ENCODE data around the gene CASP2.

The CASP2 gene

DNA sequence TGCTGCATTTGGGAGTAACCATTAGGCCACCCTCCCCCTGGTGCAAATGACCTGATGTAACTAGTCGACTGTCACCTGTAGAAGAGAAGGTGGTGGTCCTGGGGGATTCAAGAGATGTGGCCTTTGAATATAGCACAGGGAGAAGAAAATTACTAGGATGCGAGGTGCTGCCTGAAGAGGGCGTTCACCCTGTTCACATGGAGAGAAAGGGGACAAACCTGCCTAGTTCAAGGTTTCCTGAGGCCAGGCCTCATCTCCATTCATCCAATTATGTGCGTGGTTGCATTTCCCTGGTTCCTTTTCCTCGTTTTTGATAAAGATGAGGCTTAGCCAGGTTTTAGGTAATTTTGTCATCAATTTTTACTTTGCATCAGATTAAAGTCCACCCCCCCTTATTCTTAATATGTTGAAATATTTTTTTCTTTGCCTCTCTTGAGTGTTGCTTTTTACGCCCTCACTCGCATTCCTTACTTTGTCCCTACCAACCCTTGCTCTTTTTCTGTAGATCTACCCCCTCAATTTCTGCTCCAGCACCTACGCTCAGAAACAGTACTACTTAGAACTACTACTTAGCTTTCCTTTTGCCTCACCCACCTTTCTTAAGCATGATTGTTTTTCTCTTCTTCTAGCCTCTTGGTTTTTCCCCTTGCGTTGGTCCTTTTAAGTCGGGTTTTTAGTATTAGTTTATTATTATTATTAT, 41.5 kb downstream of the CASP2 start:
- TF ChIP-seq, protein P1, sequence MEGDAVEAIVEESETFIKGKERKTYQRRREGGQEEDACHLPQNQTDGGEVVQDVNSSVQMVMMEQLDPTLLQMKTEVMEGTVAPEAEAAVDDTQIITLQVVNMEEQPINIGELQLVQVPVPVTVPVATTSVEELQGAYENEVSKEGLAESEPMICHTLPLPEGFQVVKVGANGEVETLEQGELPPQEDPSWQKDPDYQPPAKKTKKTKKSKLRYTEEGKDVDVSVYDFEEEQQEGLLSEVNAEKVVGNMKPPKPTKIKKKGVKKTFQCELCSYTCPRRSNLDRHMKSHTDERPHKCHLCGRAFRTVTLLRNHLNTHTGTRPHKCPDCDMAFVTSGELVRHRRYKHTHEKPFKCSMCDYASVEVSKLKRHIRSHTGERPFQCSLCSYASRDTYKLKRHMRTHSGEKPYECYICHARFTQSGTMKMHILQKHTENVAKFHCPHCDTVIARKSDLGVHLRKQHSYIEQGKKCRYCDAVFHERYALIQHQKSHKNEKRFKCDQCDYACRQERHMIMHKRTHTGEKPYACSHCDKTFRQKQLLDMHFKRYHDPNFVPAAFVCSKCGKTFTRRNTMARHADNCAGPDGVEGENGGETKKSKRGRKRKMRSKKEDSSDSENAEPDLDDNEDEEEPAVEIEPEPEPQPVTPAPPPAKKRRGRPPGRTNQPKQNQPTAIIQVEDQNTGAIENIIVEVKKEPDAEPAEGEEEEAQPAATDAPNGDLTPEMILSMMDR (IDR thresholded peaks at IDR 0.05) = no peak
- Histone ChIP-seq H3K79me2 (no peaks in the 10 kb centered on the region), H3K27me3 (ENCODE audit: control insufficient read depth, insufficient read depth, low read length) (no peaks in the 10 kb centered on the region), H3K27ac (no peak overlapping the region), H2AFZ (no peak overlapping the region), H3K4me3 (ENCODE audit: low read depth, low read length) (no peak overlapping the region), H3K9me3 (ENCODE audit: control insufficient read depth, low read length) (no peaks in the 10 kb centered on the region), H3K4me2 (ENCODE audit: low read length) (no peak overlapping the region), H3K4me1 (no peaks in the 10 kb centered on the region), H3K9ac (no peak overlapping the region), H3K36me3 (ENCODE audit: control insufficient read depth, insufficient read depth, low read length) (no peaks in the 10 kb centered on the region)

DNA sequence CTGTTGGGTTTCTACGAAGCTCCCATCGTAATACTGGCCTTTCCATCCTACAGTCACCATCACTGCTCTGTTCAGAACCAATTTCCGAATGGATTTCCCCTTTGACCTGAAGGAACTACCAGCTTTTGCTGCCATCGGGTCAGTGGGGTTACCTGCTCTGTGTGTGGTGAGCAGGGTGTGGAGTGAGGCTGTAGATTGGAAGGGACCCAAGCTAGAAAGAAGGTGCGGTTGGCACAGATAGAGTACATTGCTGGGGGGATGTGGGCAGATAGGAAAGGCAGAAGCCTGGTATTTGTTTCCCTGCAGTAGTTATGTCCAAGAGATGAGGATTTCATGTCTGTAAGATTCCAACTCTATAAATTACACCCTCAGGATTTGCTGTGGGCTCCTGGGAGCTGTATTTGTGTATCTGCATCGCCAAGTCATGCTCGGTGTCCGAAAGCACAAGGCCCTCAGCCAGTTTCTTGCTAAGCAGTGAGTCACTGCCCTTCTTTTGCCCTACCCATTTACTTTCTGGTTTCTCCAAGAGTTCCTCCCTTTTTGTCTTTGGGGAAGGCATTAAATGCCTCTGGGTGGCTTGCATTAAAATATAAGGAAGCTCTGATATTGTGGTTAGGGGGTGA, 43.1 kb downstream of the CASP2 start:
- Histone ChIP-seq H3K27ac (no peak overlapping the region), H3K27me3 (ENCODE audit: control insufficient read depth, insufficient read depth, low read length) (no peaks in the 10 kb centered on the region), H3K36me3 (ENCODE audit: control insufficient read depth, insufficient read depth, low read length) (no peaks in the 10 kb centered on the region), H2AFZ (no peak overlapping the region), H3K4me3 (ENCODE audit: low read depth, low read length) (no peak overlapping the region), H3K9me3 (ENCODE audit: control insufficient read depth, low read length) (no peaks in the 10 kb centered on the region), H3K79me2 (no peaks in the 10 kb centered on the region), H3K4me2 (ENCODE audit: low read length) (no peak overlapping the region), H3K4me1 (no peaks in the 10 kb centered on the region), H3K9ac (no peak overlapping the region)
- TF ChIP-seq, protein P1 (IDR thresholded peaks at IDR 0.05) = no peak

DNA sequence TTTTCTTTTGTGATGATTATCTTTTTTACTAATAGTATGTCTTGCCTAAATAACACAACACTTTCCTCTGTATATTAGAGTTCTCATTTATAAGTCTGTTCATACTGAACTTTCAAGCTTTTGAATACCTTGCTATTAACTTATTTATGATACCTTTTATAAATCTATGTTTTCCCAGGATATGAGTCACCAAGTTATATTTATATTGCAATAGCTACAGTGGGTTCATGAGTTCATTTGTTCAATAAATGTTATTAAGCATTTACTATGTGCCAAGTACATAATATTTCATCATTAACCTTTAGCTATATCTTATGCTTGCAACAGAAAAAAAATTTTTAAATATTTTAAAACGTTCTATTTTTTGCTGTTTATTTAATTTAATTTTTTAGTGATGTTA, 46.1 kb downstream of the CASP2 start:
- TF ChIP-seq, protein P1 (IDR thresholded peaks at IDR 0.05) = no peak
- Histone ChIP-seq H3K36me3 (ENCODE audit: control insufficient read depth, insufficient read depth, low read length) (no peaks in the 10 kb centered on the region), H3K79me2 (no peaks in the 10 kb centered on the region), H3K4me3 (ENCODE audit: low read depth, low read length) (no peak overlapping the region), H2AFZ (no peak overlapping the region), H3K4me1 (no peaks in the 10 kb centered on the region), H3K9ac (no peak overlapping the region), H3K9me3 (ENCODE audit: control insufficient read depth, low read length) (no peaks in the 10 kb centered on the region), H3K27me3 (ENCODE audit: control insufficient read depth, insufficient read depth, low read length) (no peaks in the 10 kb centered on the region), H3K27ac (no peak overlapping the region), H3K4me2 (ENCODE audit: low read length) (no peak overlapping the region)

DNA sequence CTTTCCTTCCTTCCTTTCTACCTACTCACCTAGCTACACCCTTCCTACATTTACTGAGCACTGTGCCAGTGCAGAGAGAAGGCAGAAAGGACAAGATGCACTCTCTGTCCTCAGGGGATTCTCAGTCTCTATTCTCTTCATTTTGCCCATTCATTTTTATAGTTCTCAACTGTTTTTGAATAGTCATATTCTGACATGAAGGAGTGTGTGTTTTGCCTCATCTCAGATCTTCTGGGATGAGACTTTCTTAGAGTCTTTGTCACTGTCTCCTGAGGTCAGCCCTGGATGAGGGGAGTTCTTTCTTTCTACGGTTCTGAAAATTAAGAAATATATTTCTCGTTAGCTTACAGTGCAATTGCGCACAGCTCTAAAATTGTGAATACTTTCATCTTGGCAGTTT, 49.1 kb downstream of the CASP2 start:
- H3K27me3 ChIP-seq (ENCODE audit: control insufficient read depth, insufficient read depth, low read length) = no peaks in the 10 kb centered on the region
- no peak overlapping the region for H3K9ac ChIP-seq
- H2AFZ ChIP-seq = no peak overlapping the region
- no peaks in the 10 kb centered on the region for H3K36me3 ChIP-seq (ENCODE audit: control insufficient read depth, insufficient read depth, low read length)
- no peak overlapping the region for H3K4me3 ChIP-seq (ENCODE audit: low read depth, low read length)
- H3K79me2 ChIP-seq = no peaks in the 10 kb centered on the region
- no peaks in the 10 kb centered on the region for H3K4me1 ChIP-seq
- no peak overlapping the region for H3K4me2 ChIP-seq (ENCODE audit: low read length)
- no peaks in the 10 kb centered on the region for H3K9me3 ChIP-seq (ENCODE audit: control insufficient read depth, low read length)
- no peak overlapping the region for H3K27ac ChIP-seq
- TF ChIP-seq, protein P1 (IDR thresholded peaks at IDR 0.05) = no peak

DNA sequence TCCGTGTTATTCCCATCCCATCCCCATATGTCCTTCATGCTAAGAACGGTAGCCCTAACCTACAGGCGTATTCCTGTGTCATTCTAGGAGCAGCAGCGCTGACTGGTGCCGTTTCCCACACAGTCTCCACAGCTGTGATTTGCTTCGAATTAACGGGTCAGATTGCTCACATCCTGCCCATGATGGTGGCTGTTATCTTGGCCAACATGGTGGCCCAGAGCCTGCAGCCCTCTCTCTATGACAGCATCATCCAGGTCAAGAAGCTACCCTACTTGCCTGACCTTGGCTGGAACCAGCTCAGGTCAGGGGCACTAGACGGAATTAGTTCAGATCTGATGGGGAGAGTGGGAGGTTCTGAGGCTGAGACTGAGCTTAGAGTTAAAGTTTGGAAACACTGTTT, 53.7 kb downstream of the CASP2 start:
- no peaks in the 10 kb centered on the region for H3K27me3 ChIP-seq (ENCODE audit: control insufficient read depth, insufficient read depth, low read length)
- TF ChIP-seq, protein P1 (IDR thresholded peaks at IDR 0.05) = no peak

More for the DNA sequence above, 53.7 kb downstream of the CASP2 start:
- Histone ChIP-seq H3K27ac (no peak overlapping the region), H3K79me2 (no peaks in the 10 kb centered on the region), H3K4me1 (peaks cover 4% of the 10 kb centered on the region), H3K9ac (no peak overlapping the region), H3K9me3 (ENCODE audit: control insufficient read depth, low read length) (no peaks in the 10 kb centered on the region), H2AFZ (no peak overlapping the region), H3K4me3 (ENCODE audit: low read depth, low read length) (no peak overlapping the region), H3K4me2 (ENCODE audit: low read length) (no peak overlapping the region), H3K36me3 (ENCODE audit: control insufficient read depth, insufficient read depth, low read length) (no peaks in the 10 kb centered on the region)
